AG10803 (cell line): ENCODE results near the gene NT5M.
"Not testable (repeated sequence)": the region's sequence is repeated elsewhere in the genome, so short reads cannot be mapped to it uniquely, and the experiment has no call there.

ENCODE experiments used
- DNase-seq: peaks from one replicate; pipeline ENCODE4 v3.0.0; 2010; ENCODE audit warnings: low read depth
- H3K4me3 ChIP-seq: 2 replicates; pipeline ENCODE4 v1.5.1; 2011; ENCODE audit warnings: mild to moderate bottlenecking, low read length, control low read depth
- CTCF ChIP-seq: conservative IDR thresholded peaks from 2 replicates; pipeline ENCODE4 v1.5.1; 2011; ENCODE audit warnings: mild to moderate bottlenecking, low read length, control low read depth, inconsistent platforms

Gene NT5M

GRCh38 chr17:17381446-17382064, 78.4 kb downstream of the NT5M start:
- H3K4me3 ChIP-seq: no peak overlapping the region
- DNase-seq: no peak
- no peak for TF ChIP-seq CTCF

- no peak overlapping the region for H3K4me3 ChIP-seq
- no peak for TF ChIP-seq CTCF
Observed at GRCh38 chr17:17382065-17382459, 78.9 kb downstream of the NT5M start.

GRCh38 chr17:17382971-17383370, 79.8 kb downstream of the NT5M start:
- no peak for TF ChIP-seq CTCF
- DNase-seq: peak; percentile 23
- H3K4me3 ChIP-seq: no peak overlapping the region

More at GRCh38 chr17:17382065-17382459, 78.9 kb downstream of the NT5M start:
- no peak for DNase-seq

- H3K4me3 ChIP-seq, DNase-seq: not testable (repeated sequence)
Observed at GRCh38 chr17:17383431-17384290, 80.5 kb downstream of the NT5M start.

DNA sequence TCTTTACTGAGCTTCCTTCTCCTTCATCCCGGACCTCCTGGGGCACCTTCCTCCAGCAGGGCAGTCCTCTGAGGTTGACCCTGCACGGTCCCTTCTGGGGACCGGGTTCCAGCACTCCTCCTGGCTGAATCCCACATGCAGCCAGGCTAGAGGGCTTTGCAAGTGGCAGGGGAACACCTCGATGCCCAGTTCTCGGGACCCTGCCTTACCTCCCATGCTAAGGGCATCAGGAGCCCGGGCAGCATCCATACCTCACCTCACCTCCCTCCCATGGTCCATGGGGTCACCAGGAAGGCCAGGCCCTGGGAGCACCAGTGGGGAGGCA, 81.1 kb downstream of the NT5M start:
- no peak for TF ChIP-seq CTCF
- DNase-seq: no peak
- no peak overlapping the region for H3K4me3 ChIP-seq

DNA sequence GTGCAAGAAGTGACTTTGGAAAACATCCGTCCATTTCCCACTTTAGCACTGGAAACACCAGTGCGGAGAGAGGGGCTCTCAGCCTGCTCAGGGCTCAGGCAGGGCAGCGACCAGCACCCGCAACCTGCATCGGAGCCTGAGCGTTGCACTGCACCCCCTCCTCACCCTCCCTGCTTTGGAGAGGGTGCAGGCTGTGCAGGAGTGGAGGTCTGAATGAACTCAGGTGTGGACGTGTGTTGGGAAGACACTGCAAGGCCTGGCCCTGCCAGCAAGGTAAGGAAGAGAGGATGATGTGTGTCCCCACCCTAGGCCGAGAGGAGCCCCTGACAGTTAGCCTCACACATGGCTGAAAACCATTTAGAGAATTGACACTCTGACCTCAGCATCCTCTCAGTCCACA, 81.8 kb downstream of the NT5M start:
- DNase-seq: no peak
- no peak for TF ChIP-seq CTCF
- no peak overlapping the region for H3K4me3 ChIP-seq

DNA sequence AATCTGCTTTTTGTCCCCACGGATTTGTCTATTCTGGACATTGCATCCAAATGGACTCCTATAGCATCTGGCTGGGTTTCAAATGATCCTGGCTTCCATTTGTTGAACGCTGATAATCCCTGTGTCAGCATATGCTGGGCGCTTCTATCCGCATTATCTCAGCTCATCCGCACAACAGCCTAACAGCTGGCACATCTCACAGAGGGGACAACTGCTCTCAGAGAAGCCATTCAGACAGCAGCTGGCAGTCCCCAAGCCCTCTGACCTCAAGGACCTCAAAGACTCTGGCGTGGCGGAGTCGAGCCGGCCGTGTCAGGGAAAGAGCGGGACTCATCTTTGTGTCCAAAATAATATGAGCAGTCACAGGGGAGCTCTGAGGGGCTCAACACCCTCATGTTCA, 82.3 kb downstream of the NT5M start:
- TF ChIP-seq CTCF: no peak
- H3K4me3 ChIP-seq: no peak overlapping the region
- DNase-seq: no peak
